Measurements from ENCODE around the gene SLC25A3. TPM values are rescaled to one million over a fixed set of nuclear protein-coding genes. Genes with fewer than 3 reads are reported as not detected.

Gene SLC25A3
- total RNA-seq, 1 donor from 2014 or later, result 281 TPM

DNA sequence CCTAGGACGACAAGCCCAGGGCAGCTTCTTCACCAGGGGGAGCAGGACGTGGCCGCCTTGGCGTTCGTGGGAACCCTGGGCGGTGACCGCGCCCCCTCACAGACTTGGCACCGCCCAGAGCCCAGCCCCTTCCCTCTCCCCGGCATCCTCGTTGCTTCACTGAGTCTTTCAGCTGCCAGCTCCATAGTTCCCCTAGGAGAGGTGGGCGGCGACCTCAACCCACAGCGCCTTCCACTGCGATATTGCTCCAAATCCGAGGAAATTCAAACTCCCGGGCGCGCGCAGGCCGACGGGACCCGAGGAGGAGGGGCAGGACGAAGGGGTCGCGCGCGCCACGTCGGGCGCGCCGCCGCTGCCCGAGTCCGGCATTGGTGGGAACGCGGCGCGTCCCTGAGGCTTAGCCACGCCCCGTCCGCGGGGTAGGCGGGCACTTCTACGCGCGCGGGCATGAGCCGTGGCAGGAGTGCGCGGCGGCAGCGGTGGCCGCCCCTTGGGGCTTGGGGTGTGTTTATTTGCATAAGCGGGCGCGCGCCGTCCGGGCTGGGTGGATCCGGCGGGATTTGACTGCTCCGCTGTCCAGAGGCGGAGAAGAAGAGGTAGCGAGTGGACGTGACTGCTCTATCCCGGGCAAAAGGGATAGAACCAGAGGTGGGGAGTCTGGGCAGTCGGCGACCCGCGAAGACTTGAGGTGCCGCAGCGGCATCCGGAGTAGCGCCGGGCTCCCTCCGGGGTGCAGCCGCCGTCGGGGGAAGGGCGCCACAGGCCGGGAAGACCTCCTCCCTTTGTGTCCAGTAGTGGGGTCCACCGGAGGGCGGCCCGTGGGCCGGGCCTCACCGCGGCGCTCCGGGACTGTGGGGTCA lies 51.5 kb downstream of the SLC25A3 start, which contains the start of the genes APAF1 and IKBIP:
TSS of gene APAF1 (plus strand) at position 579 of the 860 bp plus-strand sequence. CDS start 3,070 bp downstream, outside the sequence.
TSS of gene IKBIP (minus strand) at position 77 of the 860 bp plus-strand sequence. CDS start 87 bp downstream, outside the sequence.
- Histone ChIP-seq H3K4me1 (peaks cover 38% of the 10 kb centered on the region), H3K9me3 (no peaks in the 10 kb centered on the region), H3K4me3 (peak within 1 kb of the TSS; percentile 86 to 95), H3K36me3 (peaks cover 0 to 10% of the 10 kb centered on the region in 2 donors), H3K27ac (peak within 1 kb of the TSS; percentile 92), H3K27me3 (no peaks in the 10 kb centered on the region)
- intact Hi-C loops (cut with DNase I), result loop anchor here (10.0 kb wide), 1 partner anchor 50 kb away; the partner anchor contains the start of gene SLC25A3
- peak; percentile 97 for DNase-seq (ENCODE audit: extremely low spot score in 2 of 2)
- TF ChIP-seq POLR2AphosphoS5 (IDR thresholded peaks at IDR 0.05; ENCODE audit: insufficient read depth in 1 of 2, low read depth in 1 of 2) (peak; percentile 47 to 89), POLR2A (IDR thresholded peaks at IDR 0.05) (peak in 1 of 2 donors; percentile 70), CTCF (IDR thresholded peaks at IDR 0.05) (no peak)

GRCh38 chr12:98645572-98646067 lies 52.1 kb downstream of the SLC25A3 start:
- H3K4me1 ChIP-seq, result peaks cover 38% of the 10 kb centered on the region
- H3K9me3 ChIP-seq, result no peaks in the 10 kb centered on the region
- H3K4me3 ChIP-seq, result peak overlapping the region; percentile 86 to 95
- H3K27ac ChIP-seq, result peak overlapping the region; percentile 92
- no peak for DNase-seq (ENCODE audit: extremely low spot score in 2 of 2)
- H3K36me3 ChIP-seq, result peaks cover 0 to 16% of the 10 kb centered on the region in 2 donors
- H3K27me3 ChIP-seq, result no peaks in the 10 kb centered on the region
- TF ChIP-seq POLR2AphosphoS5 (IDR thresholded peaks at IDR 0.05; ENCODE audit: insufficient read depth in 1 of 2, low read depth in 1 of 2), result no peak
- TF ChIP-seq CTCF (IDR thresholded peaks at IDR 0.05), result no peak
- TF ChIP-seq POLR2A (IDR thresholded peaks at IDR 0.05), result no peak
- intact Hi-C loops (cut with DNase I), result loop anchor here (10.0 kb wide), 1 partner anchor 51 kb away; the partner anchor contains the start of gene SLC25A3

GRCh38 chr12:98646294-98647090 lies 53.0 kb downstream of the SLC25A3 start:
- TF ChIP-seq CTCF (IDR thresholded peaks at IDR 0.05), result no peak
- TF ChIP-seq POLR2A (IDR thresholded peaks at IDR 0.05), result no peak
- TF ChIP-seq POLR2AphosphoS5 (IDR thresholded peaks at IDR 0.05; ENCODE audit: insufficient read depth in 1 of 2, low read depth in 1 of 2), result no peak
- intact Hi-C loops (cut with DNase I), result loop anchor here (10.0 kb wide), 1 partner anchor 52 kb away; the partner anchor contains the start of gene SLC25A3
- DNase-seq (ENCODE audit: extremely low spot score in 2 of 2), result no peak

GRCh38 chr12:98651328-98651727 lies 57.8 kb downstream of the SLC25A3 start:
- no peaks in the 10 kb centered on the region for H3K27me3 ChIP-seq
- H3K27ac ChIP-seq, result no peak overlapping the region
- no peak overlapping the region for H3K4me3 ChIP-seq
- H3K9me3 ChIP-seq, result no peaks in the 10 kb centered on the region
- intact Hi-C loops (cut with DNase I), result loop anchor here (10.0 kb wide), 1 partner anchor 87 kb away; no protein-coding TSS in a partner anchor
- TF ChIP-seq POLR2AphosphoS5 (IDR thresholded peaks at IDR 0.05; ENCODE audit: insufficient read depth in 1 of 2, low read depth in 1 of 2) (no peak), CTCF (IDR thresholded peaks at IDR 0.05) (no peak), POLR2A (IDR thresholded peaks at IDR 0.05) (no peak)
- peaks cover 0 to 17% of the 10 kb centered on the region in 2 donors for H3K36me3 ChIP-seq
- peaks cover 15% of the 10 kb centered on the region for H3K4me1 ChIP-seq
- no peak for DNase-seq (ENCODE audit: extremely low spot score in 2 of 2)

More at GRCh38 chr12:98646294-98647090, 53.0 kb downstream of the SLC25A3 start:
- H3K27me3 ChIP-seq, result no peaks in the 10 kb centered on the region
- no peaks in the 10 kb centered on the region for H3K9me3 ChIP-seq
- no peak overlapping the region for H3K27ac ChIP-seq
- H3K36me3 ChIP-seq, result peaks cover 0 to 17% of the 10 kb centered on the region in 2 donors
- peaks cover 38% of the 10 kb centered on the region for H3K4me1 ChIP-seq
- peak overlapping the region; percentile 86 to 95 for H3K4me3 ChIP-seq
